Pancreas (tissue), 10 donors: Measurements from ENCODE around the gene CACNB3. TPM values are rescaled to one million over a fixed set of nuclear protein-coding genes. Genes with fewer than 3 reads are reported as not detected.

Experiments used
- ATAC-seq, 4 donors: fragments of 200-7000 bp; cut with Tn5 transposase; one replicate each; pipeline versions ENCODE4 v1.8.0 to v1.9.1; 2020; ENCODE audit warnings: mild to moderate bottlenecking in 4 of 4, moderate library complexity in 4 of 4
- DNase-seq, 6 donors: peaks; one replicate each; pipeline ENCODE4 v3.0.0-alpha.2; 2020
- FAIRE-seq: peaks from 2 replicates; lab custom pipeline; 2012; peaks lifted over from hg19 to GRCh38; lab: Jason Lieb, UNC
- H3K27ac ChIP-seq, 4 donors: fragments of 200-600 bp; sonication (generic); 1 replicate in 3 of 4; 2 replicates in 1 of 4; pipeline versions ENCODE4 v1.5.0 to v1.8.0; 2020
- H3K27me3 ChIP-seq, 4 donors: fragments of 200-600 bp; one replicate each; pipeline ENCODE4 v1.8.0; 2021
- H3K36me3 ChIP-seq, 3 donors: fragments of 200-600 bp; sonication (generic) in 1 of 3; one replicate each; pipeline versions ENCODE4 v1.5.0 to v1.8.0; 2020 to 2021
- H3K4me1 ChIP-seq, 3 donors: fragments of 200-600 bp; one replicate each; pipeline ENCODE4 v1.8.0; 2021
- H3K4me3 ChIP-seq, 4 donors: fragments of 200-600 bp; sonication (generic) in 2 of 4; one replicate each; pipeline versions ENCODE4 v1.5.0 to v1.8.0; 2020 to 2021
- H3K9me3 ChIP-seq, 4 donors: fragments of 200-600 bp; one replicate each; pipeline ENCODE4 v1.8.0; 2021
- WGBS, 2 donors: extraction: QIAGEN DNeasy Blood & Tissue Kit; methylation state at CpG; one replicate each; pipeline ENCODE4 v1.1.7; 2013; 5-methylcytosine and 5-hydroxymethylcytosine counted together
- intact Hi-C, 3 donors: fragments of 100-400 bp; cut with DNase I; formaldehyde crosslinking; loops; one replicate each; pipeline versions ENCODE4 v1.11.1 to v1.14.2; 2022
- polyA plus RNA-seq, 2 donors: library from polyadenylated mRNA; stranded (reverse); fragments of 200-250 nt; gene quantifications; one replicate each; pipeline ENCODE4 v1.2.3, GENCODE V29; 2013
- total RNA-seq, 6 donors: library from RNA; stranded (reverse); fragmentation: NEBNext Ultra II Directional in 4 of 6; extraction: Animal tissue kit (Norgen Biotek cat#: 25700) in 4 of 6; gene quantifications; one replicate each; pipeline versions ENCODE4 v1.2.1 to v1.2.4, GENCODE V29; 2021 to 2023
- TF ChIP-seq, protein P1 (sequence below), 4 donors: fragments of 200-600 bp; sonication (generic) in 3 of 4; IDR thresholded peaks; one replicate each; pipeline versions ENCODE4 v1.5.0 to v1.8.0; 2021; ENCODE audit warnings: antibody characterized with exemption in 4 of 4
- donor health status: healthy with polysubstance abuse.
- donor health status: DM: no; HTN: no; CAD: no; lungs with moderate emphysema.
- donor health status: DM: no; HTN: no; CAD: no.
- donor health status: control.
- donor health status: control.
- donor health status: Bipolar disorder and iron deficiency.
- donor health status: DM: yes; HTN: yes; CAD: no.
- donor health status: DM: no; HTN: no; CAD: no.
- donor health status: DM: no; HTN: no; CAD: no.
- donor health status: DM: yes; HTN: yes; CAD: no.

CACNB3 gene
- total and polyA plus RNA-seq, 8 donors, result 1.3 to 16.3 (median 4.6) TPM

DNA sequence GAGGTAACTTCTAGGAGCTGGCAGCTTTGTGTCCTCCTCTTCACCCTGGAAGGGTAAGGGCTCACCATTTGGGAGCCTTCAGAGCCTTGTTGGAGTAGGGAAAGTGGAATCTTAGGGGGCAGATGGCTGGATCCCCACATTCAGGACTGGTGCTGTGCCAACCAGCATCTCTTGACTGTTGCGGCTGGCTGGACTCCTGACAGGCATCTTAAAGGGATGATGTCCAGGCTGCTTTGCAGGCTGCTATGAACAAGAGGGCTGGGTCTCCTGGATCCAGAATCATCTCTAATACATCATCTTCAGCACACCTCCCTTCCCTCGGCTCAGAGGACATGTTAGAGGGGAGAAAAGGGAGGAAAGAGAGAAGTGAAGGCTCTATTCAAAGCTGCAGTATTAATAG lies 4.4 kb downstream of the CACNB3 start:
- FAIRE-seq, result no peak
- ATAC-seq, result no peak

DNA sequence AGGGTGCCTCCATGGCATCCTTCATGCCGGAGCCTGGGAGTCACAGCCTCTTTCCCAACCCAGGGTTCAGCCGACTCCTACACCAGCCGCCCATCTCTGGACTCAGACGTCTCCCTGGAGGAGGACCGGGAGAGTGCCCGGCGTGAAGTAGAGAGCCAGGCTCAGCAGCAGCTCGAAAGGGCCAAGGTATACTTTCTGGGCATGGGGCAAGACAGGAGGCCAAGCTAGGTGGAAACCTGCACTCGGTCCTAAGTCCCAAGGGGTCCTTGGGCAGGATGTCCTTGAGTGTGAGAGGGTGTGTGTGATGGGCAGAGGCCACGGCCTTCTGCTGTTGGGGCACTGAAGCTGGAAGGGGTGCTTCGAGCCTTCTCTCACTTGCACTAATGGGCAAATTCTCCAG lies 5.0 kb downstream of the CACNB3 start:
- no peaks in the 10 kb centered on the region for H3K4me1 ChIP-seq
- no peaks in the 10 kb centered on the region for H3K27me3 ChIP-seq
- no peak for DNase-seq
- no peak for ATAC-seq
- WGBS, 2 donors, result 75 to 85% methylated on average over 11 of the region's 11 CpGs
- FAIRE-seq, result no peak
- no peaks in the 10 kb centered on the region for H3K36me3 ChIP-seq
- intact Hi-C loops, result no loop called here
- H3K9me3 ChIP-seq, result no peaks in the 10 kb centered on the region
- H3K4me3 ChIP-seq, result no peak overlapping the region
- TF ChIP-seq, protein P1, sequence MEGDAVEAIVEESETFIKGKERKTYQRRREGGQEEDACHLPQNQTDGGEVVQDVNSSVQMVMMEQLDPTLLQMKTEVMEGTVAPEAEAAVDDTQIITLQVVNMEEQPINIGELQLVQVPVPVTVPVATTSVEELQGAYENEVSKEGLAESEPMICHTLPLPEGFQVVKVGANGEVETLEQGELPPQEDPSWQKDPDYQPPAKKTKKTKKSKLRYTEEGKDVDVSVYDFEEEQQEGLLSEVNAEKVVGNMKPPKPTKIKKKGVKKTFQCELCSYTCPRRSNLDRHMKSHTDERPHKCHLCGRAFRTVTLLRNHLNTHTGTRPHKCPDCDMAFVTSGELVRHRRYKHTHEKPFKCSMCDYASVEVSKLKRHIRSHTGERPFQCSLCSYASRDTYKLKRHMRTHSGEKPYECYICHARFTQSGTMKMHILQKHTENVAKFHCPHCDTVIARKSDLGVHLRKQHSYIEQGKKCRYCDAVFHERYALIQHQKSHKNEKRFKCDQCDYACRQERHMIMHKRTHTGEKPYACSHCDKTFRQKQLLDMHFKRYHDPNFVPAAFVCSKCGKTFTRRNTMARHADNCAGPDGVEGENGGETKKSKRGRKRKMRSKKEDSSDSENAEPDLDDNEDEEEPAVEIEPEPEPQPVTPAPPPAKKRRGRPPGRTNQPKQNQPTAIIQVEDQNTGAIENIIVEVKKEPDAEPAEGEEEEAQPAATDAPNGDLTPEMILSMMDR (IDR thresholded peaks at IDR 0.05), result no peak
- H3K27ac ChIP-seq, result no peak overlapping the region

More for the DNA sequence above, 4.4 kb downstream of the CACNB3 start:
- Histone ChIP-seq H3K9me3 (no peaks in the 10 kb centered on the region), H3K4me1 (peaks cover 0 to 2% (median 0%) of the 10 kb centered on the region in 3 donors), H3K27ac (no peak overlapping the region), H3K27me3 (no peaks in the 10 kb centered on the region), H3K36me3 (no peaks in the 10 kb centered on the region), H3K4me3 (no peak overlapping the region)
- WGBS, 2 donors, result 44 to 48% methylated on average over 2 of the region's 2 CpGs
- intact Hi-C loops, result no loop called here
- TF ChIP-seq, protein P1 (IDR thresholded peaks at IDR 0.05), result no peak
- DNase-seq, result no peak

DNA sequence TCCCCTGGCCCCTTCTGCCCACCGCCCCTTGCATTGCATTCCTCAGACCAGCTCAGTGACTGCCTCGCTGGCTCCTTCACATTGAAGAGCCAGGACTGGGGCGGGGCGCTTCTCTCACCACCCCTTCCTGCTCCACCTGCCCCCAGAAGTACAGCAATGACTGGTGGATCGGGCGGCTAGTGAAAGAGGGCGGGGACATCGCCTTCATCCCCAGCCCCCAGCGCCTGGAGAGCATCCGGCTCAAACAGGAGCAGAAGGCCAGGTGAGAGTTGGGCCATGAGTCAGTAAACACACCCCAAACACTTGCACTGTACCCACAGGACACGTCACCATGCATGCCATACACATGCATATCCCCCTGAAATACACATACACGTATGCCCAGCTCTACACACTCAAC lies 5.8 kb downstream of the CACNB3 start:
- 79 to 84% methylated on average over 12 of the region's 12 CpGs for WGBS, 2 donors
- Histone ChIP-seq H3K4me3 (no peak overlapping the region), H3K9me3 (no peaks in the 10 kb centered on the region), H3K36me3 (no peaks in the 10 kb centered on the region), H3K27me3 (no peaks in the 10 kb centered on the region), H3K27ac (no peak overlapping the region), H3K4me1 (no peaks in the 10 kb centered on the region)
- TF ChIP-seq, protein P1 (IDR thresholded peaks at IDR 0.05), result no peak
- DNase-seq (no peak), ATAC-seq (no peak), FAIRE-seq (no peak)
- intact Hi-C loops, result no loop called here

DNA sequence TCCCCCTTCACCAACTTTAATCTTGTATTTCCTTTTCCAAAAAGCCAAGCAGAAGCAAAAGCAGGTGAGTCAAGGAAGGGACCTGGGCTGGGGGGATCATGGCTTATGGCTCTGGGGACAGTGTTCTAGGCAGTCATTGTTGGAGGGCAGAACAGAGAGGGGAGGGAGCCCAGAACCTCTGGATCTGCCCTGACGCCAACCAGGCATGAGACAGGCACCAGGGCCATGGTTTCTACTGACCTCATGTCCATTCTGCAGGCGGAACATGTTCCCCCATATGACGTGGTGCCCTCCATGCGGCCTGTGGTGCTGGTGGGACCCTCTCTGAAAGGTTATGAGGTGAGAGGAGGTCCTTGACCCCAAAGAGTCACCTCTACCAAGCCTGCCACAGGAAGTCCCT lies 6.6 kb downstream of the CACNB3 start:
- intact Hi-C loops, result no loop called here
- WGBS, 2 donors, result 80 to 89% methylated on average over 4 of the region's 4 CpGs
- H3K9me3 ChIP-seq, result no peaks in the 10 kb centered on the region
- no peaks in the 10 kb centered on the region for H3K4me1 ChIP-seq
- no peaks in the 10 kb centered on the region for H3K27me3 ChIP-seq
- DNase-seq, result no peak
- H3K27ac ChIP-seq, result no peak overlapping the region
- no peak for ATAC-seq
- FAIRE-seq, result no peak
- H3K36me3 ChIP-seq, result peaks cover 0 to 6% (median 3%) of the 10 kb centered on the region in 3 donors
- H3K4me3 ChIP-seq, result no peak overlapping the region
- TF ChIP-seq, protein P1 (IDR thresholded peaks at IDR 0.05), result no peak

DNA sequence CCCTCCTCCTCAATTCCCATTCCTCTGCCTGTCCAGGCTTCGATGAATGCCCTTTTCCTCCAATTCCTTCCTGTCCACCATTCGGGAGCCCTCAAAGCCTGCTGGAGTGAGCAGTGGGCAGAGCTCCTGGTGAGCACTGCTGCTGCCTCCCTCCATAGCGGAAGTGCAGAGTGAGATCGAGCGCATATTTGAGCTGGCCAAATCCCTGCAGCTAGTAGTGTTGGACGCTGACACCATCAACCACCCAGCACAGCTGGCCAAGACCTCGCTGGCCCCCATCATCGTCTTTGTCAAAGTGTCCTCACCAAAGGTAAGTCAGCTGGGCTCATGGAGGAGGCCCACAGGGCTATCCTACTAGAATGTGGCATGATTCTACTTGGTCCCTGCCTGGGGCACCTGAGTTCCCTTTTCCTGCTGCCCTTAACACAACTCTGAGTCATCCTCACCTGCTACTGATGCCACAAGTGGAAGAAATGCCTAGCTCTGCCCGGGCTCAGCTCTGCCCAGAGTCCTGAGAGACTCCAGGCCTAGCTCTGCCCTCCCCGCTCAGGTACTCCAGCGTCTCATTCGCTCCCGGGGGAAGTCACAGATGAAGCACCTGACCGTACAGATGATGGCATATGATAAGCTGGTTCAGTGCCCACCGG lies 8.0 kb downstream of the CACNB3 start:
- DNase-seq, result no peak
- TF ChIP-seq, protein P1 (IDR thresholded peaks at IDR 0.05), result no peak
- Histone ChIP-seq H3K36me3 (peaks cover 0 to 20% (median 15%) of the 10 kb centered on the region in 3 donors), H3K27me3 (no peaks in the 10 kb centered on the region), H3K4me3 (no peak overlapping the region), H3K4me1 (no peaks in the 10 kb centered on the region), H3K27ac (no peak overlapping the region), H3K9me3 (no peaks in the 10 kb centered on the region)
- intact Hi-C loops, result no loop called here
- 79 to 85% methylated on average over 15 of the region's 15 CpGs for WGBS, 2 donors
- FAIRE-seq, result no peak
- ATAC-seq, result no peak
